Measurements from ENCODE around the gene PTBP3.
A peak's percentile ranks its signal among the peaks of the same experiment; 100 is the strongest.

PTBP3 gene

DNA sequence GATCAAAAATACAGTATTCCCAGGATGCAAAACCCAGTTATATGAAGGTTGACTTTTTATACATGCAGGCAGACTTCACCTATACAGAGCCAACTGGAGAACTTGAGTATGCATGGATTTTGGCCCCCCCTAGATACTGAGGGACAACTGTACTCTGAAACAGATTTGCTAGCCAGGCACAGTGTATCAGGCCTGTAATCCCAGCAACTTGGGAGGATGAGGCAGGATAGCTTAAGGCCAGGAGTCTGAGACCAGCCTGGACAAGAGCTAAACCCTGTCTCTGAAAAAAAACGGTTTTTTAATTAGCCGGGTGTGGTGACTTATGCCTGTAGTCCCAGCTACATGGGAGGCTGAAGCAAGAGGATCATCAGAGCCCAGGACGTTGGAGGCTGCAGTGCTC, 21.9 kb downstream of the PTBP3 start:
- CTCF ChIA-PET, result no interaction called here

GRCh38 chr9:112310826-112311225, 22.6 kb downstream of the PTBP3 start:
- H3K27ac ChIP-seq (ENCODE audit: extremely low read depth, low read depth, low read length), result no peak overlapping the region
- TF ChIP-seq ZNF302 (tag by site-specific recombination; IDR thresholded peaks at IDR 0.05; ENCODE audit: low read depth) (no peak), ZNF600 (tag by site-specific recombination; IDR thresholded peaks at IDR 0.05) (peak; percentile 55; the same call in 1 of the 2 replicates), PRDM1 (tag by site-specific recombination; IDR thresholded peaks at IDR 0.05) (peak; percentile 63)
- TF ChIP-seq, protein P1, sequence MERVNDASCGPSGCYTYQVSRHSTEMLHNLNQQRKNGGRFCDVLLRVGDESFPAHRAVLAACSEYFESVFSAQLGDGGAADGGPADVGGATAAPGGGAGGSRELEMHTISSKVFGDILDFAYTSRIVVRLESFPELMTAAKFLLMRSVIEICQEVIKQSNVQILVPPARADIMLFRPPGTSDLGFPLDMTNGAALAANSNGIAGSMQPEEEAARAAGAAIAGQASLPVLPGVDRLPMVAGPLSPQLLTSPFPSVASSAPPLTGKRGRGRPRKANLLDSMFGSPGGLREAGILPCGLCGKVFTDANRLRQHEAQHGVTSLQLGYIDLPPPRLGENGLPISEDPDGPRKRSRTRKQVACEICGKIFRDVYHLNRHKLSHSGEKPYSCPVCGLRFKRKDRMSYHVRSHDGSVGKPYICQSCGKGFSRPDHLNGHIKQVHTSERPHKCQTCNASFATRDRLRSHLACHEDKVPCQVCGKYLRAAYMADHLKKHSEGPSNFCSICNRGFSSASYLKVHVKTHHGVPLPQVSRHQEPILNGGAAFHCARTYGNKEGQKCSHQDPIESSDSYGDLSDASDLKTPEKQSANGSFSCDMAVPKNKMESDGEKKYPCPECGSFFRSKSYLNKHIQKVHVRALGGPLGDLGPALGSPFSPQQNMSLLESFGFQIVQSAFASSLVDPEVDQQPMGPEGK (tag by site-specific recombination; IDR thresholded peaks at IDR 0.05), result no peak
- H3K36me3 ChIP-seq (ENCODE audit: control insufficient read depth in 2 of 2, insufficient read depth in 1 of 2, low read length in 2 of 2), result no peaks in the 10 kb centered on the region
- POLR2A ChIA-PET, result no interaction called here
- CTCF ChIA-PET, result interaction anchor here (0.7 kb wide), 1 partner anchor 385 kb away, joined by 3 read pairs; no protein-coding TSS in a partner anchor
- no peak overlapping the region for H3K4me3 ChIP-seq (ENCODE audit: low read depth, low read length)
- no peaks in the 10 kb centered on the region for H3K4me1 ChIP-seq (ENCODE audit: control insufficient read depth, insufficient read depth, low read length)
- H3K9me3 ChIP-seq (ENCODE audit: control insufficient read depth, insufficient read depth, low read depth, low read length), result no peaks in the 10 kb centered on the region

More for the DNA sequence above, 21.9 kb downstream of the PTBP3 start:
- no peak overlapping the region for H3K27ac ChIP-seq (ENCODE audit: extremely low read depth, low read depth, low read length)
- POLR2A ChIA-PET, result no interaction called here
- no peak for TF ChIP-seq ZNF548 (tag by site-specific recombination; IDR thresholded peaks at IDR 0.05)
- no peak for TF ChIP-seq ZNF629 (tag by site-specific recombination; IDR thresholded peaks at IDR 0.05)
- H3K9me3 ChIP-seq (ENCODE audit: control insufficient read depth, insufficient read depth, low read depth, low read length), result no peaks in the 10 kb centered on the region
- no peaks in the 10 kb centered on the region for H3K36me3 ChIP-seq (ENCODE audit: control insufficient read depth in 2 of 2, insufficient read depth in 1 of 2, low read length in 2 of 2)
- no peak overlapping the region for H3K4me3 ChIP-seq (ENCODE audit: low read depth, low read length)
- no peaks in the 10 kb centered on the region for H3K4me1 ChIP-seq (ENCODE audit: control insufficient read depth, insufficient read depth, low read length)

DNA sequence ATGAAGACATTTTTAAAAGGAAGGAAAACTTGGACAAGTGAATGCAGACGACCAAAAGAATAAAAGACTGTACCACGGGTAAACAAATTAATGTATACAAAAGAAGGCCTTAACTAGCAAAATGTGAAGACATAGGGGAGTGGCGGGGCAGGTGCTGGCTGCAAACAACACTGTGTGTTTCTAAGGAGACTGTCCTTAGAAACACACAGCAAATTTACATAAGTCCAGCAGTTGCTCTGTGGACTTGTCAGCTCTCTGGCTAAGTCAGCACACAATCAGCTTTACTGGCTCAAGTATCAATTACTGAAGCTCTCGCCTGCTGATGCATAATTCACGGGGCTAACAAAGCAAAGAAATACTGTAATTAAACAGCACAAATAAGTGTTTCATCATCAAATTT, 24.8 kb downstream of the PTBP3 start:
- Histone ChIP-seq H3K9me3 (ENCODE audit: control insufficient read depth, insufficient read depth, low read depth, low read length) (no peaks in the 10 kb centered on the region), H3K27ac (ENCODE audit: extremely low read depth, low read depth, low read length) (no peak overlapping the region), H3K36me3 (ENCODE audit: control insufficient read depth in 2 of 2, insufficient read depth in 1 of 2, low read length in 2 of 2) (no peaks in the 10 kb centered on the region), H3K4me3 (ENCODE audit: low read depth, low read length) (no peak overlapping the region), H3K4me1 (ENCODE audit: control insufficient read depth, insufficient read depth, low read length) (no peaks in the 10 kb centered on the region)
- CTCF ChIA-PET, result interaction anchor here (0.7 kb wide), 1 partner anchor 23 kb away, joined by 3 read pairs; no protein-coding TSS in a partner anchor
- POLR2A ChIA-PET, result no interaction called here
- TF ChIP-seq, protein P2, sequence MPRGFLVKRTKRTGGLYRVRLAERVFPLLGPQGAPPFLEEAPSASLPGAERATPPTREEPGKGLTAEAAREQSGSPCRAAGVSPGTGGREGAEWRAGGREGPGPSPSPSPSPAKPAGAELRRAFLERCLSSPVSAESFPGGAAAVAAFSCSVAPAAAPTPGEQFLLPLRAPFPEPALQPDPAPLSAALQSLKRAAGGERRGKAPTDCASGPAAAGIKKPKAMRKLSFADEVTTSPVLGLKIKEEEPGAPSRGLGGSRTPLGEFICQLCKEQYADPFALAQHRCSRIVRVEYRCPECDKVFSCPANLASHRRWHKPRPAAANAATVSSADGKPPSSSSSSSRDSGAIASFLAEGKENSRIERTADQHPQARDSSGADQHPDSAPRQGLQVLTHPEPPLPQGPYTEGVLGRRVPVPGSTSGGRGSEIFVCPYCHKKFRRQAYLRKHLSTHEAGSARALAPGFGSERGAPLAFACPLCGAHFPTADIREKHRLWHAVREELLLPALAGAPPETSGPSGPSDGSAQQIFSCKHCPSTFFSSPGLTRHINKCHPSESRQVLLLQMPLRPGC (tag by site-specific recombination; IDR thresholded peaks at IDR 0.05), result no peak
- TF ChIP-seq SP7 (tag by site-specific recombination; IDR thresholded peaks at IDR 0.05) (no peak), GLIS1 (tag by site-specific recombination; IDR thresholded peaks at IDR 0.05) (no peak)

DNA sequence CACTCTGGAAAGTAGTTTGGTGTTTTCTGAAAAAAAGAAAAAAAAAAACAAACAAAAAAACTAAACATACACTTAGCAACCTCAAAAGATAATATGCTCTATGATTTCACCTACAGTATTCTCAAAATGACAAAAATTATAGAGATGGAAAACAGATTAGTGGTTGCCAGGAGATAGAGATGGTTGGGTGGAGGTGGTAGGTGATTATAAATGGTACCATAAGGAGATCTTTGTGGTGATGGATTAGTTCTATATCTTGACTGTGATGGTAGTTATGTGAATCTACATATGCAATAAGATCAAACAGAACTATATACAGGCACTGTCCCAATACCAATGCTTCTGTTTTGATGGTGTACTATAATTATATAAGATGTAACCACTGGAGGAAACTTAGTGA, 32.0 kb downstream of the PTBP3 start:
- H3K36me3 ChIP-seq (ENCODE audit: control insufficient read depth in 2 of 2, insufficient read depth in 1 of 2, low read length in 2 of 2), result no peaks in the 10 kb centered on the region
- POLR2A ChIA-PET, result no interaction called here
- TF ChIP-seq ZNF560 (tag by site-specific recombination; IDR thresholded peaks at IDR 0.05; ENCODE audit: borderline replicate concordance) (no peak), PRDM6 (tag by site-specific recombination; IDR thresholded peaks at IDR 0.05) (peak; percentile 10; the same call in 1 of the 2 replicates)
- no peaks in the 10 kb centered on the region for H3K9me3 ChIP-seq (ENCODE audit: control insufficient read depth, insufficient read depth, low read depth, low read length)
- H3K4me3 ChIP-seq (ENCODE audit: low read depth, low read length), result no peak overlapping the region
- peaks cover 4% of the 10 kb centered on the region; the same call in 1 of the 2 replicates for H3K4me1 ChIP-seq (ENCODE audit: control insufficient read depth, insufficient read depth, low read length)
- CTCF ChIA-PET, result no interaction called here
- no peak overlapping the region for H3K27ac ChIP-seq (ENCODE audit: extremely low read depth, low read depth, low read length)
